ENCODE results near the gene RAB31. TPM values are rescaled to one million over a fixed set of nuclear protein-coding genes. Genes with fewer than 3 reads are reported as not detected.

The RAB31 gene
- total and polyA plus RNA-seq, 2 of the 13 experiments (the other 11 are each of a cell fraction or from before 2014, with no cell fraction given), result 1.1 to 1.7 TPM

DNA sequence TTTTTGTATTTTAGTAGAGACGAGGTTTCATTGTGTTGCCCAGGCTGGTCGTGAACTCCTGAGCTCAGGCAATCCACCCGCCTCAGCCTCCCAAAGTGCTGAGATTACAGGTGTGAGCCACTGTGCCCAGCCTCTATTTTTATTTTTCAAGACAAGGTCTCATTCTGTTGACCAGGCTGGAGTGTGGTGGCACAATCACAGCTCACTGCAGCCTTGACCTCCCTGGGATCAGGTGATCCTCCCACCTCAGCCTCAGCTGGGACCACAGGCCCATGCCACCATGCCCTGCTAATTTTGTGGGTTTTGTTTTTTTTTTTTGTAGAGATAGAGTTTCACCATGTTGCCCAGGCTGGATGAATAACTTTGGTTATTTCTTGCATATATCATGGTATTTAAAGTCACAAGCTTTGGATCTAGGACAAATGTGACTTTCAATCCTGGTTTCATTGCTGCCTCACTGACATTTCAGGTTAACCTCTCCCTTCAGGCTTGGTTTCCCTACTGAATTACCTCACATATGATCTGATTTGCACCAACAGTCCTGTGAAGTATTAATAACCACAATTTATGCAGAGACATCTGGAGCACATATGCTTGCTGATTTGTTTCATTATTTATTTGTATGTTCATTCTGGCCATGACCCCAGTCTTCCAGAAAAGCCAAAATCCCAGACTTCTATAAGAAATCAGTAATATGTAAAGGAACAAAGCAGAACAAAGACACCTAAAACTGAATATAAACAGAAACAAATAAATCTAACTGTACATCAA is 17.5 kb upstream of the RAB31 start:
- ATAC-seq (no peak), DNase-seq (ENCODE audit: low spot score) (no peak), FAIRE-seq (no peak)
- ChIA-PET POLR2A (no interaction called here), CTCF (ENCODE audit: low intra/inter-chr PET ratio, low total read pairs) (no interaction called here)
- intact Hi-C loops (cut with micrococcal nuclease; ENCODE audit: unreplicated experiment), result no loop called here
- Histone ChIP-seq H3K9ac (ENCODE audit: insufficient read depth, low read depth, low read length) (no peak overlapping the region), H3K36me3 (replicated peaks in 1 of 2; ENCODE audit: control insufficient read depth in 1 of 2, insufficient read depth in 2 of 2, low read length in 2 of 2) (no peaks in the 10 kb centered on the region), H3K4me1 (ENCODE audit: insufficient read depth, low read length) (peaks cover 9% of the 10 kb centered on the region; the same call in 1 of the 2 replicates), H3K4me3 (replicated peaks in 1 of 3; ENCODE audit: insufficient read depth in 1 of 3, low read depth in 2 of 3, low read length in 3 of 3) (no peak overlapping the region), H4K20me1 (ENCODE audit: insufficient read depth, low read length) (no peaks in the 10 kb centered on the region), H3K4me2 (ENCODE audit: low read depth, low read length) (no peak overlapping the region), H3K27me3 (ENCODE audit: control insufficient read depth in 1 of 2, insufficient read depth in 2 of 2, low read length in 2 of 2) (no peaks in the 10 kb centered on the region), H3K27ac (ENCODE audit: extremely low read length, insufficient read depth, low read length) (no peak overlapping the region), H3K9me3 (ENCODE audit: low read length) (no peaks in the 10 kb centered on the region), H2AFZ (ENCODE audit: low read length) (no peak overlapping the region), H3K79me2 (ENCODE audit: insufficient read depth, low read length) (no peaks in the 10 kb centered on the region)
- 41% methylated on average over 3 of the region's 3 CpGs for WGBS (ENCODE audit: low lambda C conversion rate)
- in situ Hi-C loops (cut with HindIII; ENCODE audit: extremely low pct_ligation_motif_present, low pct_unique_long_range_greater_than_20kb), result no loop called here
- BruUV-seq (replicated peaks), result no TSS peak
- TF ChIP-seq HES4 (CRISPR knock-in tag; IDR thresholded peaks at IDR 0.05; ENCODE audit: borderline replicate concordance), result no peak
- TF ChIP-seq, protein P1, sequence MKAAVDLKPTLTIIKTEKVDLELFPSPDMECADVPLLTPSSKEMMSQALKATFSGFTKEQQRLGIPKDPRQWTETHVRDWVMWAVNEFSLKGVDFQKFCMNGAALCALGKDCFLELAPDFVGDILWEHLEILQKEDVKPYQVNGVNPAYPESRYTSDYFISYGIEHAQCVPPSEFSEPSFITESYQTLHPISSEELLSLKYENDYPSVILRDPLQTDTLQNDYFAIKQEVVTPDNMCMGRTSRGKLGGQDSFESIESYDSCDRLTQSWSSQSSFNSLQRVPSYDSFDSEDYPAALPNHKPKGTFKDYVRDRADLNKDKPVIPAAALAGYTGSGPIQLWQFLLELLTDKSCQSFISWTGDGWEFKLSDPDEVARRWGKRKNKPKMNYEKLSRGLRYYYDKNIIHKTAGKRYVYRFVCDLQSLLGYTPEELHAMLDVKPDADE (CRISPR knock-in tag; IDR thresholded peaks at IDR 0.05), result no peak
- TF ChIP-seq NCOA5 (CRISPR knock-in tag; IDR thresholded peaks at IDR 0.05), result no peak
- no peak for TF ChIP-seq ZNF660 (CRISPR knock-in tag; IDR thresholded peaks at IDR 0.05; ENCODE audit: borderline replicate concordance, low read depth)
- TF ChIP-seq ZBTB7A (CRISPR knock-in tag; IDR thresholded peaks at IDR 0.05), result no peak
- TF ChIP-seq, protein P2, sequence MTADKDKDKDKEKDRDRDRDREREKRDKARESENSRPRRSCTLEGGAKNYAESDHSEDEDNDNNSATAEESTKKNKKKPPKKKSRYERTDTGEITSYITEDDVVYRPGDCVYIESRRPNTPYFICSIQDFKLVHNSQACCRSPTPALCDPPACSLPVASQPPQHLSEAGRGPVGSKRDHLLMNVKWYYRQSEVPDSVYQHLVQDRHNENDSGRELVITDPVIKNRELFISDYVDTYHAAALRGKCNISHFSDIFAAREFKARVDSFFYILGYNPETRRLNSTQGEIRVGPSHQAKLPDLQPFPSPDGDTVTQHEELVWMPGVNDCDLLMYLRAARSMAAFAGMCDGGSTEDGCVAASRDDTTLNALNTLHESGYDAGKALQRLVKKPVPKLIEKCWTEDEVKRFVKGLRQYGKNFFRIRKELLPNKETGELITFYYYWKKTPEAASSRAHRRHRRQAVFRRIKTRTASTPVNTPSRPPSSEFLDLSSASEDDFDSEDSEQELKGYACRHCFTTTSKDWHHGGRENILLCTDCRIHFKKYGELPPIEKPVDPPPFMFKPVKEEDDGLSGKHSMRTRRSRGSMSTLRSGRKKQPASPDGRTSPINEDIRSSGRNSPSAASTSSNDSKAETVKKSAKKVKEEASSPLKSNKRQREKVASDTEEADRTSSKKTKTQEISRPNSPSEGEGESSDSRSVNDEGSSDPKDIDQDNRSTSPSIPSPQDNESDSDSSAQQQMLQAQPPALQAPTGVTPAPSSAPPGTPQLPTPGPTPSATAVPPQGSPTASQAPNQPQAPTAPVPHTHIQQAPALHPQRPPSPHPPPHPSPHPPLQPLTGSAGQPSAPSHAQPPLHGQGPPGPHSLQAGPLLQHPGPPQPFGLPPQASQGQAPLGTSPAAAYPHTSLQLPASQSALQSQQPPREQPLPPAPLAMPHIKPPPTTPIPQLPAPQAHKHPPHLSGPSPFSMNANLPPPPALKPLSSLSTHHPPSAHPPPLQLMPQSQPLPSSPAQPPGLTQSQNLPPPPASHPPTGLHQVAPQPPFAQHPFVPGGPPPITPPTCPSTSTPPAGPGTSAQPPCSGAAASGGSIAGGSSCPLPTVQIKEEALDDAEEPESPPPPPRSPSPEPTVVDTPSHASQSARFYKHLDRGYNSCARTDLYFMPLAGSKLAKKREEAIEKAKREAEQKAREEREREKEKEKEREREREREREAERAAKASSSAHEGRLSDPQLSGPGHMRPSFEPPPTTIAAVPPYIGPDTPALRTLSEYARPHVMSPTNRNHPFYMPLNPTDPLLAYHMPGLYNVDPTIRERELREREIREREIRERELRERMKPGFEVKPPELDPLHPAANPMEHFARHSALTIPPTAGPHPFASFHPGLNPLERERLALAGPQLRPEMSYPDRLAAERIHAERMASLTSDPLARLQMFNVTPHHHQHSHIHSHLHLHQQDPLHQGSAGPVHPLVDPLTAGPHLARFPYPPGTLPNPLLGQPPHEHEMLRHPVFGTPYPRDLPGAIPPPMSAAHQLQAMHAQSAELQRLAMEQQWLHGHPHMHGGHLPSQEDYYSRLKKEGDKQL (CRISPR knock-in tag; IDR thresholded peaks at IDR 0.05; ENCODE audit: low read depth), result no peak
- TF ChIP-seq ZNF207 (IDR thresholded peaks at IDR 0.05; ENCODE audit: borderline replicate concordance), result no peak
- no peak for TF ChIP-seq ZNF747 (CRISPR knock-in tag; IDR thresholded peaks at IDR 0.05; ENCODE audit: borderline replicate concordance)
- no peak for TF ChIP-seq MTF2 (CRISPR knock-in tag; IDR thresholded peaks at IDR 0.05; ENCODE audit: borderline replicate concordance)
- no peak for TF ChIP-seq ZNF562 (CRISPR knock-in tag; IDR thresholded peaks at IDR 0.05; ENCODE audit: borderline replicate concordance)
- TF ChIP-seq ZNF460 (CRISPR knock-in tag; IDR thresholded peaks at IDR 0.05; ENCODE audit: borderline replicate concordance), result no peak
- TF ChIP-seq ZBTB38 (CRISPR knock-in tag; IDR thresholded peaks at IDR 0.05), result no peak
- TF ChIP-seq, protein P3, sequence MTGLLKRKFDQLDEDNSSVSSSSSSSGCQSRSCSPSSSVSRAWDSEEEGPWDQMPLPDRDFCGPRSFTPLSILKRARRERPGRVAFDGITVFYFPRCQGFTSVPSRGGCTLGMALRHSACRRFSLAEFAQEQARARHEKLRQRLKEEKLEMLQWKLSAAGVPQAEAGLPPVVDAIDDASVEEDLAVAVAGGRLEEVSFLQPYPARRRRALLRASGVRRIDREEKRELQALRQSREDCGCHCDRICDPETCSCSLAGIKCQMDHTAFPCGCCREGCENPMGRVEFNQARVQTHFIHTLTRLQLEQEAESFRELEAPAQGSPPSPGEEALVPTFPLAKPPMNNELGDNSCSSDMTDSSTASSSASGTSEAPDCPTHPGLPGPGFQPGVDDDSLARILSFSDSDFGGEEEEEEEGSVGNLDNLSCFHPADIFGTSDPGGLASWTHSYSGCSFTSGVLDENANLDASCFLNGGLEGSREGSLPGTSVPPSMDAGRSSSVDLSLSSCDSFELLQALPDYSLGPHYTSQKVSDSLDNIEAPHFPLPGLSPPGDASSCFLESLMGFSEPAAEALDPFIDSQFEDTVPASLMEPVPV (CRISPR knock-in tag; IDR thresholded peaks at IDR 0.05), result no peak
- TF ChIP-seq, protein P4, sequence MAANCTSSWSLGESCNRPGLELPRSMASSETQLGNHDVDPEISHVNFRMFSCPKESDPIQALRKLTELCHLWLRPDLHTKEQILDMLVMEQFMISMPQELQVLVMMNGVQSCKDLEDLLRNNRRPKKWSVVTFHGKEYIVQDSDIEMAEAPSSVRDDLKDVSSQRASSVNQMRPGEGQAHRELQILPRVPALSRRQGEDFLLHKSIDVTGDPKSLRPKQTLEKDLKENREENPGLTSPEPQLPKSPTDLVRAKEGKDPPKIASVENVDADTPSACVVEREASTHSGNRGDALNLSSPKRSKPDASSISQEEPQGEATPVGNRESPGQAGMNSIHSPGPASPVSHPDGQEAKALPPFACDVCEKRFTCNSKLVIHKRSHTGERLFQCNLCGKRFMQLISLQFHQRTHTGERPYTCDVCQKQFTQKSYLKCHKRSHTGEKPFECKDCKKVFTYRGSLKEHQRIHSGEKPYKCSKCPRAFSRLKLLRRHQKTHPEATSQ (CRISPR knock-in tag; IDR thresholded peaks at IDR 0.05; ENCODE audit: borderline replicate concordance), result no peak
